NB4 (cell line): ENCODE measurements around the gene SYT2.
"Not testable (repeated sequence)": the region's sequence is repeated elsewhere in the genome, so short reads cannot be mapped to it uniquely, and the experiment has no call there.

Source experiments
- MYC ChIP-seq: IDR thresholded peaks from 2 replicates; pipeline ENCODE4 v1.6.1; 2011; ENCODE audit warnings: low read depth, low read length
- POLR2A ChIP-seq: IDR thresholded peaks from 2 replicates; pipeline ENCODE4 v1.6.1; 2011; ENCODE audit warnings: mild to moderate bottlenecking; ENCODE audit not compliant: insufficient read length; ENCODE audit errors: extremely low read depth
- TF ChIP-seq, protein P1 (sequence below): IDR thresholded peaks from one replicate; pipeline ENCODE4 v1.5.1; 2012; ENCODE audit warnings: low read depth, low read length

DNA sequence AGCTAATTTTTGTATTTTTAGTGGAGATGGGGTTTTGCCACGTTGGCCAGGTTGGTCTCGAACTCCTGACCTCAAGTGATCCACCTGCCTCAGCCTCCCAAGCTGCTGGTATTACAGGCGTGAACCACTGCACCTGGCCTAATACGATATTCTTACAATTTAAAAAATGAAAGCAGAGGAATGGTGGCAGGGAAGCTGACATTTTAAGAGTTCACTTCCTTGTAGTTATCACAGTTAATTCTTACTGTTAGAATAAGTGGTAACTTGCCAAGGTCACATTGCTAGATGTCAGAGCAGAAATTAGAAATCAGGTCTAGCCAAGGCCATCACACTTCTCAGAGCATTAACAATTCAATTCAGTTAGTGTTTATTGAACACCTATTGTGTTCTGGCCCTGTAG, 154.2 kb downstream of the SYT2 start:
- TF ChIP-seq, protein P1, sequence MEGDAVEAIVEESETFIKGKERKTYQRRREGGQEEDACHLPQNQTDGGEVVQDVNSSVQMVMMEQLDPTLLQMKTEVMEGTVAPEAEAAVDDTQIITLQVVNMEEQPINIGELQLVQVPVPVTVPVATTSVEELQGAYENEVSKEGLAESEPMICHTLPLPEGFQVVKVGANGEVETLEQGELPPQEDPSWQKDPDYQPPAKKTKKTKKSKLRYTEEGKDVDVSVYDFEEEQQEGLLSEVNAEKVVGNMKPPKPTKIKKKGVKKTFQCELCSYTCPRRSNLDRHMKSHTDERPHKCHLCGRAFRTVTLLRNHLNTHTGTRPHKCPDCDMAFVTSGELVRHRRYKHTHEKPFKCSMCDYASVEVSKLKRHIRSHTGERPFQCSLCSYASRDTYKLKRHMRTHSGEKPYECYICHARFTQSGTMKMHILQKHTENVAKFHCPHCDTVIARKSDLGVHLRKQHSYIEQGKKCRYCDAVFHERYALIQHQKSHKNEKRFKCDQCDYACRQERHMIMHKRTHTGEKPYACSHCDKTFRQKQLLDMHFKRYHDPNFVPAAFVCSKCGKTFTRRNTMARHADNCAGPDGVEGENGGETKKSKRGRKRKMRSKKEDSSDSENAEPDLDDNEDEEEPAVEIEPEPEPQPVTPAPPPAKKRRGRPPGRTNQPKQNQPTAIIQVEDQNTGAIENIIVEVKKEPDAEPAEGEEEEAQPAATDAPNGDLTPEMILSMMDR = not testable (repeated sequence)
- not testable (repeated sequence) for TF ChIP-seq MYC, POLR2A
